HL-60/S4 treated with phorbol 12-myristate 13-acetate at 8.2 ng/mL for 4 days and 3 days (cell line): ENCODE data around the gene ZNF888.
"Not testable (repeated sequence)": the region's sequence is repeated elsewhere in the genome, so short reads cannot be mapped to it uniquely, and the experiment has no call there.

Experiments used
- in situ Hi-C: fragments of 300-500 bp; cut with MboI; formaldehyde crosslinking; loops from 2 replicates; pipeline ENCODE4 v1.15.0; 2022; ENCODE audit warnings: low sequenced_read_pairs

Gene ZNF888

GRCh38 chr19:52941941-52942385 lies 18.7 kb upstream of the ZNF888 start:
- in situ Hi-C loops = no loop called here

- in situ Hi-C loops = not testable (repeated sequence)
Observed at GRCh38 chr19:52941523-52941922, 18.3 kb upstream of the ZNF888 start.

GRCh38 chr19:52940905-52941304 lies 17.7 kb upstream of the ZNF888 start:
- in situ Hi-C loops = not testable (repeated sequence)

GRCh38 chr19:52938761-52939160 lies 15.5 kb upstream of the ZNF888 start:
- in situ Hi-C loops = no loop called here

- in situ Hi-C loops = no loop called here
Observed at GRCh38 chr19:52936954-52937325, 13.7 kb upstream of the ZNF888 start.

- in situ Hi-C loops = no loop called here
Observed at GRCh38 chr19:52936151-52936953, 13.1 kb upstream of the ZNF888 start.

- in situ Hi-C loops = no loop called here
Observed at GRCh38 chr19:52935434-52935833, 12.2 kb upstream of the ZNF888 start.

- in situ Hi-C loops = not testable (repeated sequence)
Observed at GRCh38 chr19:52924641-52925040, 1.4 kb upstream of the ZNF888 start.

- in situ Hi-C loops = no loop called here
Observed at GRCh38 chr19:52923778-52924593, 758 bp upstream of the ZNF888 start.

- in situ Hi-C loops = no loop called here
Observed at GRCh38 chr19:52917531-52917930, 5.7 kb downstream of the ZNF888 start.

- in situ Hi-C loops = no loop called here
Observed at GRCh38 chr19:52910648-52911047, 12.6 kb downstream of the ZNF888 start.

GRCh38 chr19:52904052-52904780 lies 19.0 kb downstream of the ZNF888 start:
- in situ Hi-C loops = not testable (repeated sequence)

- in situ Hi-C loops = no loop called here
Observed at GRCh38 chr19:52901842-52902241, 21.4 kb downstream of the ZNF888 start.

GRCh38 chr19:52898596-52898995 lies 24.6 kb downstream of the ZNF888 start:
- in situ Hi-C loops = not testable (repeated sequence)

GRCh38 chr19:52898101-52898500 lies 25.1 kb downstream of the ZNF888 start:
- in situ Hi-C loops = no loop called here

GRCh38 chr19:52897138-52897935 lies 25.9 kb downstream of the ZNF888 start, which contains the start of gene ZNF320:
ZNF320 (minus strand) TSS chr19:52897635; CDS start chr19:52890255, 7,380 bp downstream.
- in situ Hi-C loops = no loop called here

GRCh38 chr19:52896431-52897137 lies 26.6 kb downstream of the ZNF888 start:
- in situ Hi-C loops = no loop called here

GRCh38 chr19:52891336-52891735 lies 31.9 kb downstream of the ZNF888 start:
- in situ Hi-C loops = no loop called here

GRCh38 chr19:52889931-52890330 lies 33.3 kb downstream of the ZNF888 start:
- in situ Hi-C loops = no loop called here

- in situ Hi-C loops = no loop called here
Observed at GRCh38 chr19:52889076-52889475, 34.2 kb downstream of the ZNF888 start.
